Cerebellar cortex (tissue), 1 donor: Measurements from ENCODE around the gene KRR1.
"Not testable (repeated sequence)": the region's sequence is repeated elsewhere in the genome, so short reads cannot be mapped to it uniquely, and the experiment has no call there.

Experiments
- DNase-seq: peaks from one replicate; pipeline ENCODE4 v3.0.0-alpha.2; 2015; ENCODE audit warnings: low spot score

KRR1 gene

DNA sequence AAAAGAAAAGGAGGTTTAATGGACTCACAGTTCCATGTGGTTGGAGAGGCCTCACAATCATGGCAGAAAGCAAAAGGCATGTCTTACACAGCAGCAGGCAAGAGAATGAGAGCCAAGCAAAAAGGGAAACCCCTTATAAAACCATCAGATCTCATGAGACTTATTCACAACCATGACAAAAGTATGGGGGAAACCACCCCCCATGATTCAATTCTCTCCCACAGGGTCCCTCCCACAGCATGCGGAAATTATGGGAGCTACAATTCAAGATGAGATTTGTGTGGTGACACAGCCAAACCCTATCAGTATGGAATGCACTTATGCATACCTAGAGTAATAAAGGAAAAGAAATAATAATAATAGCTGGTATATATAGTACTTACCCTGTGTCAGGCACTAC lies 35.3 kb downstream of the KRR1 start:
- no peak for DNase-seq

GRCh38 chr12:75474116-75474515 lies 37.3 kb downstream of the KRR1 start:
- no peak for DNase-seq

DNA sequence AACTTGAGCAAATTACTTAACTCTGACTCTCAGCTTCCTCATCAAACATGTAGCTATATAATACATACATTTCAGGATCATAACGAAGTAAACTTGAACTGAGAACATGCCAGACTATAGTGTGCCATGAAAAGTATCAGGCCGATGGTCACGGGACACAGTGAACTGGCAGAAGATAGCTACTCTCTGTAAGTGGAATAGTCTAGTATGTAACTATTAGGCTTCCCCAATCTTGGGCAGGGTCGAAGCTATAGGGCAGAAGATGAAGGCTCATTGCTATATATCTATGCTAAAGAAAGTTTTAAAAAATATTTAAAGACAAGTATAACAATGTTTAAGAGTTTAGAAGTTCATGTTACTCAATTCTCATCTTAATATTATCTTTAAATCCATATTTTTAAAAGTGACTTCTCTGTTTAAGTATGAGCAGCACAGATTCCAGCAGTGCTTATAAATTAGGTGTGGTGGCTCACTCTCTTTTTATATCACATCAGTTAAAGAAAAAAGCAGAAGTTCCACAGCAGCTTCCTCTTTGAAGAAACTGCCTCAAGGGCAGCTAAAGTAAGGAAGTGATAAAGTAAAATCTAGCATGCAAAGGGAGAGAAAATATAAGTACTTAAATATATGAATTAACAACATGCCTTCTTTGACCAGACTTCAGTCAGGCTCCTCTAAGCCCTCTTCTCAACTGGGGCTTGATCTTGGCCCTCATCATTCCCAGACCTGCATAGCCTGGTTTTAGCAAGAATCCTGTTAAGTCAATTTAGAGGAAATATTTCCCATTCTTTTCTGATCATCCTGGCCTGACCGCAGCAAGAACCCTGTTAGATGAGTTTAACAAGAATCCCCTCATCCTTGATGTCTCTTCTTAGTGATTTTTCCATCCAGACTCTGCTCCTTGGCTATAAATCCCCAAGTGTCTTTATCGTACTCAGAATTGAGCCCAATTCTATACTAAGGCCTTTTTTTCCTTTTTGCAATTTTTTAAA lies 39.2 kb downstream of the KRR1 start:
- DNase-seq: no peak

DNA sequence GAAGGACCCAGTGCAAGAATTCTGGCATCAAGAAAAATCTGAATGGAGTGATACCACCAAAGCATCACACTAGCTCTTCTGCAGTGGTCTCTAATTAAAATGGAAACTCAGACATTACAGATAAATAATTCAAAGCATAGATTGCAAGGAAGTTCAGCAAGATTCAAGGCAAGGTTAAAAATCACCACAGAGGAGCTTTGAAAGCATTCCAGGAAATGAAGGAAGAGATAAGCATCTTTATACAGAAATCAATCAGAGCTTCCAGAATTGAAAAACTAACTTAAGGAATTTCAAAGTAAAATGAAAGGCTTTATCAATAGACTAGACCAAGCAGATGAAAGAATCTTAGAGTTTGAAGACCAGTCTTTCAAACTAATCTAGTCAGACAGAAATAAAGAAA lies 51.2 kb downstream of the KRR1 start:
- no peak for DNase-seq

DNA sequence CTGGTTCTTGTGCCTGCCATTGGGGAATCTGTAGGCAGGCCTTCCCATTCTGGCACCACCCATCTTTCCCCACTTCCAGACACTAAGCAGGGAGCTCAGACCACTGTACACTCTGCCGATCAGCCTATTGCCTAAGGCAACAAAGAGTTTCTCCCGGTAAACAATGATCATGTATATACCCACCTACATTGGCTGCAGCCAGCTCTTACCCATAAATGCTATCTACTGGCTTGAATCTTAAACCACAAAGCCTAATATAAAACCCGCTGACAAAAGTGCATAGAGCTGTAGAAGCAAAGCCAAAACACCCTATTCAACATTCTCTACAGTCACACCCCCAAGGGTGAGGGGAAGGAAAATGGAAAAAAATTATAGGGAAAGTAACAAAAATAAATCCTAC lies 51.7 kb downstream of the KRR1 start:
- no peak for DNase-seq

DNA sequence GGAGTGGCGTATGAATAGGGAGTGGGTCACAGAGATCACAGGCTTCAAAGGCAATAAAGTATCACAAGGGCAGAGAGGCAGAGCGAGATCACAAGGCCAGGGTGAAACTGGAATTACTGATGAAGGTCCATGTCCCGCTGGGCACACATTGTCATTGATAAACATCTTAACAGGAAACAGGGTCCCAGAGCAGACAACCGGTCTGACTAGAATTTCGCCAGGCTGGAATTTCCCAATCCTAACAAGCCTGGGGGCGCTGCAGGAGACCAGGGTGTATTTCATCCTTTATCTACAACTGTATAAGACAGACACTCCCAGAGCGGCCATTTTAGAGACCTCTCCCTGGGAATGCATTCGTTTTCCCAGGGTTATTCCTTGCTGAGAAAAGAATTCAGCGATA lies 53.5 kb downstream of the KRR1 start:
- DNase-seq: not testable (repeated sequence)

DNA sequence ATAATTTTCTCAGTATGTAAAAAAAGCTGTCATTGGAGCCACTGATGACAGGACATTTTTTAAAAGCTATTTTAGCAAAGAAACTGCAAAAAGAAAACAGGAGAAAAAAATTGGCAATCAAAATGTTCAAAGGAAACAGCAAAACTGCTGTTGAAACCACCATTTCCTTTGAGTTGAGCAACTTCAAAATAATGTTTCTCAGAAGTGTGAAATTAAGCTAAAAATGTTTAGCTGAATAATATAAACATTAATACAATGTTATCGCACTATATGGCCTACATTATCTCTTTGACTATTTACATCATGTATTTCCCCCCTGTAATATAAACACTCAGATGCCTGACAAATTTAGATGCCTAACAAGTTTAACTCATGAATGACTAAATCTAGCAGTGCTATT lies 54.2 kb downstream of the KRR1 start:
- DNase-seq: no peak

- no peak for DNase-seq
These were observed 55.6 kb downstream of the KRR1 start for GRCh38 chr12:75455839-75456238.

GRCh38 chr12:75452675-75453330 lies 58.6 kb downstream of the KRR1 start:
- no peak for DNase-seq

DNA sequence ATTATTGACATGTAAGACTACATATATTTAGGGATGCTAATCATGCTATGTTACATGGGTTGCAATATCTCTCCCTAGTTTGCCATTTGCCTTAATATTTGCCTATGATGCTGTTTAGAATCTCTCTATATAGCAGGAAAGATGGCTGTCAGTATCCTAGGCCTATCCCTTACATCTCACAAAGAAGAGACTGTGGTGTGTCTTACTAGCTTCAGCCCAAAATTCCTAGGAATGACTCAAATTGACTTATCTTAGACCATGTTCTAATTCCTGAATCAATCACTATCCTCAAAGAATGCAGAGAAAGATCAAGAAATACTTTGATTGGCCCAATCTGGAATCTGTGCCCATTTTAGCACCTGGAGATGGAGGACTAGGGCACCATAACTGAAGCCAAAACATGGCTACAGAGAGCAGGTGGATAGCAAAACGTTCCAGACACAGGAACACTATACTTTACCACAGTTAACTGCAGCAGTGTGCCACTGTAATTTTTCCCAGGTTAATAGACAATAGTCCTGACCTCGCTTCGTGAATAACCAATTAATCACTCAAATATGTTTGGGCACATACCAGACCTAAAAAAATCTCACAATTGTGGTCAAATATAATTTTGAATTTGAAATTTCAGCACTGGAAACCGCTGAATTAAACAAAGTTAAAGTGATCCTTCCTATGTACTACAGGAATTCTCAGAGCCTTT lies 63.6 kb downstream of the KRR1 start:
- no peak for DNase-seq

- no peak for DNase-seq
These were observed 64.6 kb downstream of the KRR1 start for GRCh38 chr12:75446857-75447256.

DNA sequence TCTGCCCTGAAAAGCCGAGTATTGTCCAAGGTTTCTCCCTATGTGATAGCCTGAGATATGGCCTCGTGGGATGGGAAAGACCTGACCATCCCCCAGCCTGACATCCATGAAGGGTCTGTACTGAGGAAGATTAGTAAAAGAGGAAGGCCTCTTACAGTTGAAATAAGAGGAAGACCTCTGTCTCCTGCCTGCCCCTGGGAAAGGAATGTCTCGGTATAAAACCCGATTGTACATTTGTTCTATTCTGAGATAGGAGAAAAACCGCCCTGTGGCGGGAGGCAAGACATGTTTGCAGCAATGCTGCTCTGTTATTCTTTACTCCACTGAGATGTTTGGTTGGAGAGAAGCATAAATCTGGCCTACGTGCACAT lies 66.3 kb downstream of the KRR1 start:
- DNase-seq: not testable (repeated sequence)

DNA sequence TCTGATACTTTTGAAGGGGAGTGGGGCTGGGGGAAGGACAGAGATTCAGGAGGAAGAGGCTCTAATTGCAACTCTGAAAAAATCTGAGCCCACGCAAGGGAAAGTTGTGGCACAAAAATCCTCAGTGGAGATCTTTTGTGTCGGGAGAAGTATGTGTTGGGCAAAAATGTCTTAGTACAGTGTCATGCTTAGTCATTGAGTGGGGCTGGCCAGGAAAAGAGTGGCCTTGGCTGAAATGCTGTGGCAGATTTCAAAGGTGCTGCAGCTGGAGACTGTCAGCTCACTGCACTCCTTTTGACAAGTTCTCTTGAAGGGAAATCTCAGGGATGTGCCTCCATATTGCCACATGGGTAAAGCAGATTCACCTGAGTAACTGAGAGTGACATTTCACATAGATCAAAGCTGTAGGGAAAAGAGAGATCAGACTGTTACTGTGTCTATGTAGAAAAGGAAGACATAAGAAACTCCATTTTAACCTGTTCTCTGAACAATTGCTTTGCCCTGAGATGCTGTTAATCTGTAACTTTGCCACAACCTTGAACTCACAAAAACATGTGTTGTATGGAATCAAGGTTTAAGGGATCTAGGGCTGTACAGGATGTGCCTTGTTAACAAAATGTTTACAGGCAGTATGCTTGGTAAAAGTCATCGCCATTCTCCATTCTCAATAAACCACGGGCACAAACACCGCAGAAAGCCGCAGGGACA lies 66.8 kb downstream of the KRR1 start:
- DNase-seq: no peak

DNA sequence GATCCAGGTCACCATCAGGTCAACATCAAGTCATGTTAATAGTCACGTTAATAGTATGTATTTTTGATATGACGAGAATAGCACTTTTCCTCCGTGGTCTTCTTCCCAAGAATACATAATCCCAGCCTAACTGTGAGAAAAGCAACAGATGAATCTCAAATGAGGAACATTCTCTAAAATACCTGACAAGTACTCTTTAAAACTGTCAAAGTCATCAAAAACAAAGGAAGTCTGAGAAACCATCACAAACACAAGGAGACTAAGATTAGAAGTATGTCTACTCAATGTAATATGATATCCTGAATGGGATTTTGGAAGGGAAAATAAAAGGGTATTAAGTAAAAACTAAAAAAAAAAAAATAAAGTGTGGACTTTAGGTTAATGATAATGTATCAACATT lies 67.7 kb downstream of the KRR1 start:
- no peak for DNase-seq

DNA sequence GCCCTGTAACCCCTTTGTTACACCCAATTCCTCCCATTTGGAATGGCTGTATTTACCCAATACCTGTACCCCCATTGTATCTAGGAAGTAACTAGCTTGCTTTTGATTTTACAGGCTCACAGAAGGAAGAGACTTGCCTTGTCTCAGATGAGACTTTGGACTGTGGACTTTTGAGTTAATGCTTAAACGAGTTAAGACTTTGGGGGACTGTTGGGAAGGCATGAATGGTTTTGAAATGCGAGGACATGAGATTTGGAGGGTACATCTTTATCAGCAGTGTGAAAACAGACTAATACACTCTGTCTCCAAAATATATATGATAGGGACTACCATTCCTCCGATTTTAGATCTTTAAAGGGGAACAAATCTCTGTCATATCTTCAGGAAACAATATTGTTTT lies 69.0 kb downstream of the KRR1 start:
- DNase-seq: not testable (repeated sequence)

GRCh38 chr12:75441687-75442449 lies 69.5 kb downstream of the KRR1 start:
- DNase-seq: not testable (repeated sequence)
